ENCODE measurements around the gene TSPAN13.
"Not testable (repeated sequence)": the region's sequence is repeated elsewhere in the genome, so short reads cannot be mapped to it uniquely, and the experiment has no call there.

Gene TSPAN13

DNA sequence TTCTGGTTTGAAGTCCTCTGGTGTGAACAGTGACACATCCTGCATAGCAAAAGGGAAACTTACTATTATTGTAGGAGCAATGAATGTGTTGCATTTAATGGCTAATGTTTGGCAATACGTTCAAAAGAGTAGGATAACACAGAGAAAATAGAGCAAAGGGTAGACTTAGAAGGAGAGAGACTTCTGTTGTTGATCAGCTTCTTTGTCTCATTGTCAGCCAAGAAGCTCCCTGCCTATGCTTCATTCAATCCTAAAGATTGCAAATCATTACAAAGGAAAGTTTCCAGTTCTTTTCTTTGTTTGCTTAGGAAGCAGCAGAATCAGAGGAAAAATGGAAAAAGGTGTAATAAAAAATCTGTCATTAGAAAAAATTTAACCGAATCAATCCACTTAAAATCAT is 7.9 kb upstream of the TSPAN13 start:
- Histone ChIP-seq H3K27me3 (ENCODE audit: low read depth) (no peaks in the 10 kb centered on the region), H3K36me3 (replicated peaks) (no peaks in the 10 kb centered on the region), H3K9me3 (no peaks in the 10 kb centered on the region), H3K4me3 (no peak overlapping the region), H3K4me1 (no peaks in the 10 kb centered on the region)
- peak in 1 of 2 experiments; percentile 29 for DNase-seq (ENCODE audit: low spot score in 2 of 2)
- in situ Hi-C loops (cut with MboI; ENCODE audit: low sequenced_read_pairs) = no loop called here

DNA sequence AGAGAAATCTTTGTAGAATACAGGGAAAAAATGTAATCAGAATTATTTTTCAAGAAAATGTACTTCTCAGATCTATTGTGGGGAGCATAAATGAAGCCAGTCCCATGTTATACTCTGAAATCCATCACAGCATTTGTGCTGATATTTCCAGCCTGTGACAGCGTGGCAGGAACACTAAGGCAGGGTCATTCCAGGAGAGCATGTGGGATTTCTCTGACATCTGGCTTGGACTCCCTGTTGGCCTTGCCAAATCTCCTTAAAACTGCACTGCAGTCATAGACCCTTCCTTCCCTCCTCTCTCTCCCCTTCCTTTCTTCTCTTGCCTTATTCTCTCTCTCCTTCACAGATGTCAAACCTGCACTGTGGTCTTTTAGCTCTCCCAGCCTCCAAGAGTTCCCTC is 6.5 kb upstream of the TSPAN13 start:
- DNase-seq (ENCODE audit: low spot score in 2 of 2) = no peak
- Histone ChIP-seq H3K27me3 (ENCODE audit: low read depth) (no peaks in the 10 kb centered on the region), H3K4me3 (no peak overlapping the region), H3K36me3 (replicated peaks) (no peaks in the 10 kb centered on the region), H3K9me3 (no peaks in the 10 kb centered on the region), H3K4me1 (no peaks in the 10 kb centered on the region)
- in situ Hi-C loops (cut with MboI; ENCODE audit: low sequenced_read_pairs) = no loop called here

DNA sequence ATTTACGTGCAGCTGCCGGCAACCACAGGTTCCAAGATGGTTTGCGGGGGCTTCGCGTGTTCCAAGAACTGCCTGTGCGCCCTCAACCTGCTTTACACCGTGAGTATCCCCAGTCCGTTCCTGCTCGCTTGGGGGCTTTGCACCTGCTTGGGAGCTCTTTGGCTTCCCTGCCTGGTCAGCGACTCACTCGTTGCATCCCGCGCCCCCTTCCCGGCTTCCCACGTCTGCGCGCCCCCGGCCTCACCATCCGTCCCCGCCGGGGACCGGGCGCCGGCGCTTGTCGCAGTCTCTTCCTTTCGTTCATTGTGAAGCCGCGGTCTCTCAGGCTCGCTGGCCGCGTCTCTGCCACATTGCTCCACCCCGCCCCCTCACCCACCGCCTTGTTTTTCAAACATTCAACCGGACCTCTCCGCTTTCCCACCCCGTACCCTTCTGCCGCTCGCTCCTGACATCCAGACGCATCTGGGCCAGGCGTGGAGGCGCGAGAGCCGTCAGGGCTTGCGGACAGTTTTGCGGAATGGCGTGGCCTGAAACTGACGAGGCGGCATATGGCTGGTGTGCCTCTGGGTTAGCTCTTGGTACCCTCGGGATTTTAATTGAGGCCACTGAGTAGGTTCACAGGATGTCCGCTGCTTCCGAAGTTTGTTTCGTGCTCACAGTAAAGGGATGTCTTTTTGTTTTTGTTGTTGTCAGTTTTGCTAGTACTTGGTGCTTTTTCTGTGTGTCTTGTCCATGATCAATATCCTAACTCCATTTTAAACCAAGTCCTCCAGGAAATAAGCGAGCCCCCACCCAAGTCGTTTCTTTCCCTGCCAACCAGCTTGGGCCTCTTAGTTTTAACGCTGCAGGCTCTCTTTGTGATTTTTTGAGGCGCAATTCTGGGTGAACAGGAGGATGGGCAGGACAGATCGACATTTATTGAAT is 639 bp downstream of the TSPAN13 start:
- Histone ChIP-seq H3K4me3 (peak overlapping the region; percentile 73), H3K4me1 (peaks cover 27% of the 10 kb centered on the region), H3K27me3 (ENCODE audit: low read depth) (no peaks in the 10 kb centered on the region), H3K36me3 (replicated peaks) (no peaks in the 10 kb centered on the region), H3K9me3 (no peaks in the 10 kb centered on the region)
- in situ Hi-C loops (cut with MboI; ENCODE audit: low sequenced_read_pairs) = no loop called here
- DNase-seq (ENCODE audit: low spot score in 2 of 2) = peak; percentile 53 to 81

DNA sequence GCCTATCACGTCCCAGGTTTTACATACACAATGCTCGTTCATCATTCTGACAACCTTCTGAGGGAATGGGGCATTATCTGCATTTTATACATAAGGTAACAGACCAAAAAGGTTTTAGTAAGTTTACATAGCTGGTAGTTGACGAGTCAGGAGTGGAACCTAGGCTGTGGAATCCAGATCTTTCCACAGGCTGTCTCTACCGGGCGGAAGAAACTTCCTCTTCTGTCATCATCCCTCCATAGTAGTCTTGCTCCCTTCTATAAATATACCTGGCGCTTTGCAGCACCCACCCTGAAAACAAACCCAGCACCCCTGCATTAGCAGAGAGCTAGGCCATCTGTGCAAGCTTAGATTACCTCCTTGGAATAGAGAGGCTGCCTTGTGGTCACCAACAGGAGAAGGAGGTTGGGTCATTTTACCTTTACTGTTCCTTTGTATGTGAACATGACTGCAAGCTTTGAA is 1.3 kb downstream of the TSPAN13 start:
- in situ Hi-C loops (cut with MboI; ENCODE audit: low sequenced_read_pairs) = no loop called here
- Histone ChIP-seq H3K36me3 (replicated peaks) (no peaks in the 10 kb centered on the region), H3K9me3 (no peaks in the 10 kb centered on the region), H3K4me3 (peak overlapping the region; percentile 73), H3K4me1 (peaks cover 27% of the 10 kb centered on the region), H3K27me3 (ENCODE audit: low read depth) (no peaks in the 10 kb centered on the region)
- DNase-seq (ENCODE audit: low spot score in 2 of 2) = no peak

DNA sequence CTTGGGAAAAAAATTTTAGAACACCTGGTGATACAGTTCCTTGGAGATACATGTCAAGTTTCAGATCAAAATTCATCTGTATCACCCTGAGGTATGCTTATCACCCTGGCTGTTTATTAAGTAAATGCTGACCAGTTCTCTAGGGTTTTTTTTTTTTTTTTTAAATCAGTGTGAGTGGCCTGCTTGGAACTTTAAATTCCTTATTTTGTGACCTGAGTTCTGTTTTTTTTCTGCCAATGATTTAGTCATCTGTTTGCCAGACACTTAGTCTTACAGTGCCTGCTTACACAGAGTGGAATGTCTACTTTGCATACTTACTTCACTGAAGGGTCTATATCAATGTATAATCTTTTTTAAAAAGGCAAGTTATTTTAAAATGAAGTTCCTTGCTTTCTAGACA is 1.8 kb downstream of the TSPAN13 start:
- Histone ChIP-seq H3K27me3 (ENCODE audit: low read depth) (no peaks in the 10 kb centered on the region), H3K4me1 (peaks cover 27% of the 10 kb centered on the region), H3K4me3 (peak overlapping the region; percentile 73), H3K9me3 (no peaks in the 10 kb centered on the region), H3K36me3 (replicated peaks) (no peaks in the 10 kb centered on the region)
- no peak for DNase-seq (ENCODE audit: low spot score in 2 of 2)
- in situ Hi-C loops (cut with MboI; ENCODE audit: low sequenced_read_pairs) = no loop called here

DNA sequence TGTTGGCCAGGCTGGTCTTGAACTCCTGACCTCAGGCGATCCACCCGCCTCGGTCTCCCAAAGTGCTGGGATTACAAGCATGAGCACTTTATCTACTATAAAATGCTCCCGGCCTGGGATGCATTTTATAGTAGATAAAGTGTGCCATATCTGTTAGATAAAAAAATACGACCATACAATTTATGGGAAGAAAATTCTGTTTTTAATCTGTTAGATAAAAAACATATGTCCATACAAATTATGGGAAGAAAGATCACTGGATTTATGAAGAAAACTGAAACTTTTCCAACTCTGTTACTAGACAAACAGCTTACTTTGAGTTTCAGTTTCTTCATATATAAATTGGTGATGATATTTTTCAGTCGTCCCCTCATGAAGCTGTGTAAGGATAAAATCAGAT is 4.5 kb downstream of the TSPAN13 start:
- Histone ChIP-seq H3K9me3 (no peaks in the 10 kb centered on the region), H3K4me3 (no peak overlapping the region), H3K27me3 (ENCODE audit: low read depth) (no peaks in the 10 kb centered on the region), H3K4me1 (peaks cover 25% of the 10 kb centered on the region), H3K36me3 (replicated peaks) (no peaks in the 10 kb centered on the region)
- DNase-seq (ENCODE audit: low spot score in 2 of 2) = no peak
- in situ Hi-C loops (cut with MboI; ENCODE audit: low sequenced_read_pairs) = no loop called here

DNA sequence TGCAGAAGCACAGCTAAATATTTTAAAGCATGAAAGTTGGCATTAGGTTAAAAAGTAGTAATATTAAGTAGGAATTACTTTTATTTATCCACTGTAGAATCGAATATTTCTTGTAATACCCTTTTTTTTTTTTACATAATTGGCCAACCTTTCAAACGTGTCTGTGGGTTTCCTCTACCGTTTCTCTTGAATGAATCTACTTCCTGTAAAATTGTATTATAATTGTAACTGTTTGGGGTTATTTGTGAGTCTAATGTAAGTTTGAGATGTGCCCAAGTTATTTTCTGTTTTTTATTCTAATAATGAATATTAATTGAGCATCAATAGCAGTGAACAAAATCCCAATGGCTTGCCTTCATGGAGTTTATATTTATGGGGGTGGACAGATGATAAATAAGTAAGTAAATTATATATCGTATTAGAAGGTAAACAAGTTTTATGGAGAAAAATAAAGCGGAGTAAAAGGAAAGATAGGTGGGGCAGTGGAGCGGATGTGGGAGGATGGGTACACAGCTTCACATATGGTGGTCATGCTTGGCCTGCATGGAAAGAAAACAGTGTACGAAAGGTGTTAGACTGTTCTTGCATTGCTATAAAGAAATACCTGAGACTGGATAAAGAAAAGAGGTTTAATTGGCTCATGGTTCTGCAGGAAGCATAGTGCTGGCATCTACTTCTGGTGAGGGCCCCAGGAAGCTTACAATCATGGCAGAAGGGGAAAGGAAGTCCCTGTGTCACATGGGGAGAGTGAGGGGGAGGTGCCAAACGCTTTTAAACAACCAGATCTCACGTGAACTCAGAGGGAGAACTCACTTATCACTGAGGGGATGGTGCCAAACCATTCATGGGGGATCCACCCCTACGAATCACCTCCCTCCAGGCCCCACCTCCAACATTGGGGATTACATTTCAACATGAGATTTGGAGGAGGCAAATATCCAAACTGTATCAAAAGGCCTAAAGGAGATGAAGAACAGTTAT is 5.4 kb downstream of the TSPAN13 start:
- no peak overlapping the region for H3K4me3 ChIP-seq
- in situ Hi-C loops (cut with MboI; ENCODE audit: low sequenced_read_pairs) = no loop called here

DNA sequence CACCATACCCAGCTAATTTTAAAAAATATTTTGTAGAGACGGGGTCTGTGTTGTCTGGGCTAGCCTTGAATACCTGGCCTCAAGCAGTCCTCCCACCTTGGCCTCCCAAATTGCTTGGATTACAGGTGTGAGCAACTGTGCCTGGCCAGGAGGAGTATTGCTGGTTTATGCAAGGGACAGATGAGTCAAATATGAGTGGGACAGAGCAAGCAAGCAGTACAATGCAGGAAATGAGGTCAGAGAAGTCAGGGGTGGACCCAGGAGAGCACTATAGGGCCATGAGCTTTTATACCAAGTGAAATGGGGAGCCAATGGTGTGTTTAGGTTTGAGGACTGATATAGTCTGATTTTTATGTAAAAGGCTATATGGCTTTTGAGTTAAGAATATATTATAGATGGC is 6.3 kb downstream of the TSPAN13 start:
- in situ Hi-C loops (cut with MboI; ENCODE audit: low sequenced_read_pairs) = no loop called here
- H3K27me3 ChIP-seq (ENCODE audit: low read depth) = no peaks in the 10 kb centered on the region
- no peaks in the 10 kb centered on the region for H3K36me3 ChIP-seq (replicated peaks)
- no peaks in the 10 kb centered on the region for H3K9me3 ChIP-seq
- H3K4me1 ChIP-seq = peaks cover 21% of the 10 kb centered on the region
- DNase-seq (ENCODE audit: low spot score in 2 of 2) = no peak
- H3K4me3 ChIP-seq = no peak overlapping the region

More for the DNA sequence above, 5.4 kb downstream of the TSPAN13 start:
- peaks cover 23% of the 10 kb centered on the region for H3K4me1 ChIP-seq
- DNase-seq (ENCODE audit: low spot score in 2 of 2) = no peak
- H3K36me3 ChIP-seq (replicated peaks) = no peaks in the 10 kb centered on the region
- H3K27me3 ChIP-seq (ENCODE audit: low read depth) = no peaks in the 10 kb centered on the region
- H3K9me3 ChIP-seq = no peaks in the 10 kb centered on the region

DNA sequence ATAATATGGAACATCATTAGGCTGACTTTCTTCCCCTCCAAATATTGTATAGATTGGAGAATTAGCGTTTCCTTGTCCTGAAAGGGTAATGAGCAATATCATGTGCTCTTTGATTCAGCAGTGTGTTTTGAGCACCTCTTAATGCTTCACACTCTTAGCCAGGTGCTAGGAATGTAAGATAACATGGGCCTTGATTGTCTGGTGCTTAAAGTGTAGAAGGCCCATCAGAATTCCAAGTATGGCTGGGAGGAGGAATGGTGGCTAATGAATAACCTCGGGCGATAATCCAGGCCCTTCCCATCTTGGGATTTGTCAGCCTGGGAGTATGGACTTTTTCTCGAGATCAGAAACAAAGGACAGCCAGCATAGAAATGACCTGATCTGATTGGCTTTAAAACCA is 8.6 kb downstream of the TSPAN13 start:
- H3K9me3 ChIP-seq = no peaks in the 10 kb centered on the region
- no peaks in the 10 kb centered on the region for H3K27me3 ChIP-seq (ENCODE audit: low read depth)
- no peaks in the 10 kb centered on the region for H3K36me3 ChIP-seq (replicated peaks)
- DNase-seq (ENCODE audit: low spot score in 2 of 2) = no peak
- no peak overlapping the region for H3K4me3 ChIP-seq
- in situ Hi-C loops (cut with MboI; ENCODE audit: low sequenced_read_pairs) = no loop called here
- H3K4me1 ChIP-seq = no peaks in the 10 kb centered on the region; the same call in 1 of the 2 replicates

DNA sequence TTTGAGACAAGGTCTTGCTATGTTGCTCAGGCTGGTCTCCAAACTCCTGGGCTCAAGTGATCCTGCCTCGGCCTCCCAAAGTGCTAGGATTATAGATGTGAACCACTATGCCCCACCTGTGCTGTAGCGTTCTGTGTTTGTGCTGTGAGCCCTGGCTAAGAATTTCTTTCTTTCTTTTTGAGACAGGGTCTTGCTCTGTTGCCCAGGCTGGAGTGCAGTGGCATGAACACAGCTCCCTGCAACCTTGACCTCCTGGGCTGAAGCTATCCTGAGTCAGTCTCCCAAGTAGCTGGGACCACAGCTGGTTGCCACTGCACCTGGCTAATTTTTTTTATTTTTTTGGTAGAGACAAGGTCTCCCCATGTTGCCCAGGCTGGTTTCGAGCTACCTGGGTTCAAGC is 11.4 kb downstream of the TSPAN13 start:
- no peaks in the 10 kb centered on the region for H3K36me3 ChIP-seq (replicated peaks)
- peaks cover 3% of the 10 kb centered on the region; the same call in 1 of the 2 replicates for H3K4me1 ChIP-seq
- no peak for DNase-seq (ENCODE audit: low spot score in 2 of 2)
- no peak overlapping the region for H3K4me3 ChIP-seq
- no peaks in the 10 kb centered on the region for H3K27me3 ChIP-seq (ENCODE audit: low read depth)
- in situ Hi-C loops (cut with MboI; ENCODE audit: low sequenced_read_pairs) = no loop called here
- no peaks in the 10 kb centered on the region for H3K9me3 ChIP-seq

DNA sequence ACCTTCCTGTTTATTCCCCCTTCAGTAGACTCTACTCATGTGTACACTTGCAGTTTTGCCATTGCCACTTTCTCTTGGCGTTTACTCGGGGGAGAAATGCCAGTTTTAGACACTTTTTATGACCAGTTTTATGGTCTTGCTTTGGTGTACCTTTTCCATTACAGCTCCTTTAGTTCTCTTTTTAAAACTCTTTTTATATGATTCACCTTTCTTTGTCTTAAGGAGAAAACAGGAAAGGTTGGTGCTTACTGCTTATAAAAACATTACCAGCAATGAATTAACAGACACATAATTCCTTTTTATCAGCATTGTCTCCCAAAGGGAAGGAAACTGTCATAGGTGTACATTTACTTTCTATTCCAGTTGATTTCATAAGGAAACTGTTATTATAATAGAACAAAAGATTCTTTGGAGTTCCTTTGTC is 11.9 kb downstream of the TSPAN13 start:
- Histone ChIP-seq H3K9me3 (no peaks in the 10 kb centered on the region), H3K4me1 (peaks cover 6% of the 10 kb centered on the region), H3K4me3 (no peak overlapping the region), H3K36me3 (replicated peaks) (no peaks in the 10 kb centered on the region), H3K27me3 (ENCODE audit: low read depth) (no peaks in the 10 kb centered on the region)
- in situ Hi-C loops (cut with MboI; ENCODE audit: low sequenced_read_pairs) = no loop called here
- no peak for DNase-seq (ENCODE audit: low spot score in 2 of 2)

DNA sequence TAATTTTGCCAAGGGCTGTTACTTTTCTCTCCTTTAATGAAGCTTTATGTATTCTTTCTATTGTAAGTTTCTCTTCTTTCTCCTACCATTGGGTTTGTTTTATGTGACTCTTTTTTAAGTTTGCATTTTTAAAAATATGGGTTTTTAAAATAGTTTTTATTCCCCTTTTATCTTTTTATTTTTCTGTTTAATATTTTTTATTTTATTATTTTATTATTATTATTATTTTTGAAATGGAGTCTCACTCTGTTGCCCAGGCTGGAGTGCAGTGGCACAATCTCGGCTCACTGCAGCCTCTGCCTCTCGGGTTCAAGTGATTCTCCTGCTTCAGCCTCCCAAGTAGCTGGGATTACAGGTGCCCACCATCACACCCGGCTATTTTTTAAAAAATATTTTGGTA is 16.4 kb downstream of the TSPAN13 start:
- H3K4me3 ChIP-seq; H3K27me3 ChIP-seq (ENCODE audit: low read depth); H3K36me3 ChIP-seq (replicated peaks); DNase-seq (ENCODE audit: low spot score in 2 of 2); H3K9me3 ChIP-seq; in situ Hi-C loops (cut with MboI; ENCODE audit: low sequenced_read_pairs): not testable (repeated sequence)
- H3K4me1 ChIP-seq = peaks cover 19% of the 10 kb centered on the region

DNA sequence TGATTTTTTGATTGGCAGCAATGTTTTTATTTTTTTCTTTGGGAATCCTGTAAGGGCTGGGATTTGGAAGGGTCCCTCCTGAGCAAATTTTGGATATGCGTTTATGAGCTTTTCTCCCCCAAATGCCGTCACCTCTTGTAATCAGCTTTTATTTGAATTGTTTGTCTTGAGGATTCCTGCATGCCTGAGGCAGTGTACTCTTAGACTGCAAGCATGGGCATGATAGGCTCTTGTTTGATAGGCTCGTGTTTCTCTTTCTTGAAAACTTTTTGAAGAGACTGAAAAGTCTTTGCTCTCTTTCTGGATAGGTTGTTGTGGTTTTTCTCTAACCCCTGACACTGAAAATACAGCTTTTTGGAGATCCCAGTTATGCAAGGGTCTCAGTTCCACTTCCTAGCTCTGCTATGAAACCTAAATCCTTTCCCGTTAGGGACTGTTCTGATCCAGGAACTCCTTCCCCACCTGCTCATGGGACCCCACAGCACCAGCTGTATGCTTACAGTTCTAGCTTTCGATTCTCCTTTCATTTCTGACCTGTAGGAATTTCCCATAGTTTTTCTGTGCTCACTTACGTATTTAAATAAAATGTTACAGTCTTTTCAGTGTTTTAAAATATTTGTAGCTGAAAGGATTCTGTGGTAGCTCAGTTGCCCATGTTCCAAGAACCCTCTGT is 17.2 kb downstream of the TSPAN13 start:
- Histone ChIP-seq H3K4me1 (peaks cover 19% of the 10 kb centered on the region), H3K9me3 (no peaks in the 10 kb centered on the region), H3K4me3 (peak overlapping the region; percentile 8; the same call in 1 of the 2 replicates), H3K27me3 (ENCODE audit: low read depth) (no peaks in the 10 kb centered on the region), H3K36me3 (replicated peaks) (no peaks in the 10 kb centered on the region)
- peak; percentile 53 to 79 for DNase-seq (ENCODE audit: low spot score in 2 of 2)
- in situ Hi-C loops (cut with MboI; ENCODE audit: low sequenced_read_pairs) = no loop called here

Measured in HAP-1 (cell line).